ENCODE results near the gene C1orf105.

GRCh38 chr1:172513479-172513878, 93.0 kb downstream of the C1orf105 start:
- TF ChIP-seq POLR2AphosphoS5 (IDR thresholded peaks at IDR 0.05) (no peak), CTCF (IDR thresholded peaks at IDR 0.05) (no peak)
